ENCODE results near the gene CYSLTR2.

- TF ChIP-seq CTCF (IDR thresholded peaks at IDR 0.05) = no peak
- no peak for TF ChIP-seq EZH2 (IDR thresholded peaks at IDR 0.05; ENCODE audit: borderline replicate concordance, insufficient read depth, low read depth, low read length, poor library complexity, severe bottlenecking)
Measured at GRCh38 chr13:48679941-48680680, 26.4 kb downstream of the CYSLTR2 start.

Data from B cell (primary cell).